ENCODE results near the gene SDK1. TPM values are rescaled to one million over a fixed set of nuclear protein-coding genes. Genes with fewer than 3 reads are reported as not detected.

The SDK1 gene
- total RNA-seq, 2 experiments from 2014 or later = 0.19 to 0.36 TPM

DNA sequence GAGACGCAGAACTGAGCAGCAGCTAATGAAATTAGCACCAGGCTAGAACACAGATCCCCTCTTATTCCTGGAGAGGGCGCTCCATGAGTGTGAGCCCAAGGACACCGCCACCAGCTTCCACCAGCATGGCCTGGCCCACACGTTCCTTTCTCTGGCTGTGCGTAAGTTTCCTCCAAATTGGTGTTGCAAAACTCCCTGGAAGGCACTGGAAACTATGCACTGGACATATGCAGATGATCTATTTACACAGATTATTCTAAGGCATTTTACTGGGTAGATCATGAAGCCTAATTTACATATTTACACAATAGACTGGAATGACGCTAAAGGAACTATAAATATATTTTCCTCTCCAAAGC is 925.5 kb downstream of the SDK1 start:
- no TSS peak for BruUV-seq (replicated peaks)
- CTCF ChIA-PET (ENCODE audit: unreplicated experiment) = interaction anchor here (0.7 kb wide), 1 partner anchor 23 kb away, joined by 3 read pairs; no protein-coding TSS in a partner anchor

DNA sequence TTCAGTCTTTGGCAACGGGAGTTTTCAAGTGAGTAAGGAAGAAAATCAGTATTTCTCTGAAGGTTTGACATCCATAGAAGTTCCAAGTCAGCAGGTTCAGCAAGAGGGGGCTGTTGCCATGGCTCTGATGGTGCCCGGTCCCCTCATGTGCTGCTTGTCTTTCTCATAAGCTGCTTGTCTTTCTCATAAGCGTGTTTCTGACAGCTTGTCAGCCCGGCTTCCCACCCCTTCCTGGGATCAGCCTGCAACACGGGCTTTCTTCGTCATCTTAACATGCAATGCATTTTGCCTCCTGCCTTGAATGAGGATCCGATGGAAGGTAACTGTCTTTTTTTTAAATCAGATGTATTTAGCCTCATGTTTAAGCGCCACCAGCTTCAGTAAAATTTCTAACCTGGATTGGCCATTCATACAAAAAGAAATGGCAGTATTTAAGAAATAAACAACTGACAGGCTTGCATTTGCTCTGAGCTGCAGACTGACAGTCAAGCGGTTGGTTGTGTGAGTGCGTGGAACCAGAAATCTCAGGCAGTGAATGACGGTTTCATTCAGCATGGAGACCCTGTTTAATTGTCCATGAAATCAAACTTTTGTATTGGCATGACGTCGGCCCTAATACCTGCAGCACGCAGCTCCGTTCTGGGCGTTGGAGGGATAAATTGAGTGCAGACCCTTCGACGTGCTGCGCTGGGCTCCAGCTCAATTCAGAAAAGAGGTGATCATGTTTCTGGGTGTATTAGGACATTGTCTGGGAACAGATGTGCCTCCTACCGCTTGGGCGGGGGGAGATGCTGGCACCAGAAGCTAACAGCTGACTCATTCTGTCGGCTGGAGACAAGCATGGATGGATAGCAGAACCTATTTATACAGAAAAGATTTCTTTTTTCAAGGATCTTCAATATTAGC is 926.3 kb downstream of the SDK1 start:
- intact Hi-C loops (cut with micrococcal nuclease; ENCODE audit: unreplicated experiment) = no loop called here
- no peaks in the 10 kb centered on the region for H3K9me3 ChIP-seq (ENCODE audit: low read length)
- H4K20me1 ChIP-seq (ENCODE audit: insufficient read depth, low read length) = no peaks in the 10 kb centered on the region
- H3K9me2 ChIP-seq (ENCODE audit: insufficient read depth, low read length) = no peaks in the 10 kb centered on the region
- CTCF ChIA-PET (ENCODE audit: unreplicated experiment) = no interaction called here
- H3K27ac ChIP-seq (ENCODE audit: low read depth, low read length, poor library complexity, severe bottlenecking) = no peak overlapping the region
- no peaks in the 10 kb centered on the region for H3K4me1 ChIP-seq (ENCODE audit: insufficient read depth, low read length, poor library complexity, severe bottlenecking)
- DNase-seq (ENCODE audit: low spot score) = no peak
- TF ChIP-seq, protein P1, sequence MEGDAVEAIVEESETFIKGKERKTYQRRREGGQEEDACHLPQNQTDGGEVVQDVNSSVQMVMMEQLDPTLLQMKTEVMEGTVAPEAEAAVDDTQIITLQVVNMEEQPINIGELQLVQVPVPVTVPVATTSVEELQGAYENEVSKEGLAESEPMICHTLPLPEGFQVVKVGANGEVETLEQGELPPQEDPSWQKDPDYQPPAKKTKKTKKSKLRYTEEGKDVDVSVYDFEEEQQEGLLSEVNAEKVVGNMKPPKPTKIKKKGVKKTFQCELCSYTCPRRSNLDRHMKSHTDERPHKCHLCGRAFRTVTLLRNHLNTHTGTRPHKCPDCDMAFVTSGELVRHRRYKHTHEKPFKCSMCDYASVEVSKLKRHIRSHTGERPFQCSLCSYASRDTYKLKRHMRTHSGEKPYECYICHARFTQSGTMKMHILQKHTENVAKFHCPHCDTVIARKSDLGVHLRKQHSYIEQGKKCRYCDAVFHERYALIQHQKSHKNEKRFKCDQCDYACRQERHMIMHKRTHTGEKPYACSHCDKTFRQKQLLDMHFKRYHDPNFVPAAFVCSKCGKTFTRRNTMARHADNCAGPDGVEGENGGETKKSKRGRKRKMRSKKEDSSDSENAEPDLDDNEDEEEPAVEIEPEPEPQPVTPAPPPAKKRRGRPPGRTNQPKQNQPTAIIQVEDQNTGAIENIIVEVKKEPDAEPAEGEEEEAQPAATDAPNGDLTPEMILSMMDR (conservative IDR thresholded peaks at IDR 0.05; ENCODE audit: low read length) = no peak
- TF ChIP-seq EZH2phosphoT487 (IDR thresholded peaks at IDR 0.05; ENCODE audit: borderline replicate concordance, low read depth, low read length) = no peak
- POLR2A ChIA-PET = no interaction called here
- no peaks in the 10 kb centered on the region for H3K79me2 ChIP-seq (ENCODE audit: insufficient read depth, low read depth, low read length)
- no peak overlapping the region for H3K4me2 ChIP-seq (ENCODE audit: low read length)
- H3K4me3 ChIP-seq (ENCODE audit: low read depth, low read length, poor library complexity, severe bottlenecking) = no peak overlapping the region
- BruUV-seq (replicated peaks) = no TSS peak
- no peak overlapping the region for H2AFZ ChIP-seq (ENCODE audit: low read length)
- H3K36me3 ChIP-seq (ENCODE audit: insufficient read depth, low read length) = no peaks in the 10 kb centered on the region

More for the DNA sequence above, 925.5 kb downstream of the SDK1 start:
- no peaks in the 10 kb centered on the region for H4K20me1 ChIP-seq (ENCODE audit: insufficient read depth, low read length)
- no peak overlapping the region for H2AFZ ChIP-seq (ENCODE audit: low read length)
- DNase-seq (ENCODE audit: low spot score) = no peak
- TF ChIP-seq EZH2phosphoT487 (IDR thresholded peaks at IDR 0.05; ENCODE audit: borderline replicate concordance, low read depth, low read length) = no peak
- TF ChIP-seq, protein P1 (conservative IDR thresholded peaks at IDR 0.05; ENCODE audit: low read length) = no peak
- H3K9me3 ChIP-seq (ENCODE audit: low read length) = no peaks in the 10 kb centered on the region
- H3K4me2 ChIP-seq (ENCODE audit: low read length) = no peak overlapping the region
- no peak overlapping the region for H3K27ac ChIP-seq (ENCODE audit: low read depth, low read length, poor library complexity, severe bottlenecking)
- H3K79me2 ChIP-seq (ENCODE audit: insufficient read depth, low read depth, low read length) = no peaks in the 10 kb centered on the region
- POLR2A ChIA-PET = no interaction called here
- H3K36me3 ChIP-seq (ENCODE audit: insufficient read depth, low read length) = no peaks in the 10 kb centered on the region
- no peak overlapping the region for H3K4me3 ChIP-seq (ENCODE audit: low read depth, low read length, poor library complexity, severe bottlenecking)
- intact Hi-C loops (cut with micrococcal nuclease; ENCODE audit: unreplicated experiment) = no loop called here
- no peaks in the 10 kb centered on the region for H3K9me2 ChIP-seq (ENCODE audit: insufficient read depth, low read length)
- no peaks in the 10 kb centered on the region for H3K4me1 ChIP-seq (ENCODE audit: insufficient read depth, low read length, poor library complexity, severe bottlenecking)

DNA sequence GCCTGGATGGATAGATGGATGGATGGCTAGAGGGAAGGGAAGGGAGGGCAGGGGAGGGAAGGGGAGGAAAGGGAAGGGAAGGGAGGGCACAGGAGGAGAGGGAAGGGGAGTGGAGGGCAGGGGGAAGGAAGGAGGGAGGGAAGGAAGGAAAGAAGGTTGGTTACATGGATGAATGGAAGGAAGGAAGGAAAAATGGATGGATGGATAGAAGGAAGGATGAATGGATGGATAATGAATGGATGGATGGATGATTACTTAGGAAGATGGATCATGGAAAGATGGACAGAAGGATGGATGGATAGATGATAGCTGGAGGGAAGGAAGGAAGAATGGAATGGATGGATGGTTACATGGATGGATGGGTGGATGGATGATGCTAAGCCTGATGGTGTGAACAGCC is 929.3 kb downstream of the SDK1 start:
- intact Hi-C loops (cut with micrococcal nuclease; ENCODE audit: unreplicated experiment) = no loop called here
- DNase-seq (ENCODE audit: low spot score) = no peak
- Histone ChIP-seq H3K27ac (ENCODE audit: low read depth, low read length, poor library complexity, severe bottlenecking) (no peak overlapping the region), H3K79me2 (ENCODE audit: insufficient read depth, low read depth, low read length) (no peaks in the 10 kb centered on the region), H3K4me1 (ENCODE audit: insufficient read depth, low read length, poor library complexity, severe bottlenecking) (no peaks in the 10 kb centered on the region), H3K4me2 (ENCODE audit: low read length) (no peak overlapping the region), H3K9me2 (ENCODE audit: insufficient read depth, low read length) (no peaks in the 10 kb centered on the region), H4K20me1 (ENCODE audit: insufficient read depth, low read length) (no peaks in the 10 kb centered on the region), H2AFZ (ENCODE audit: low read length) (no peak overlapping the region), H3K4me3 (ENCODE audit: low read depth, low read length, poor library complexity, severe bottlenecking) (no peak overlapping the region), H3K9me3 (ENCODE audit: low read length) (no peaks in the 10 kb centered on the region), H3K36me3 (ENCODE audit: insufficient read depth, low read length) (no peaks in the 10 kb centered on the region)
- ChIA-PET CTCF (ENCODE audit: unreplicated experiment) (no interaction called here), POLR2A (no interaction called here)
- no TSS peak for BruUV-seq (replicated peaks)
- TF ChIP-seq, protein P1 (conservative IDR thresholded peaks at IDR 0.05; ENCODE audit: low read length) = no peak
- TF ChIP-seq EZH2phosphoT487 (IDR thresholded peaks at IDR 0.05; ENCODE audit: borderline replicate concordance, low read depth, low read length) = no peak

All from OCI-LY7 (cell line).